Suppressor macrophage treated with lipopolysaccharide for 1 hour (primary cell): ENCODE measurements around the gene CPNE6.
"Not testable (repeated sequence)": the region's sequence is repeated elsewhere in the genome, so short reads cannot be mapped to it uniquely, and the experiment has no call there.

Experiments used
- DNase-seq, 3 donors: peaks; one replicate each; pipeline ENCODE4 v3.0.0-alpha.2; 2020 to 2022

Gene CPNE6

GRCh38 chr14:24071144-24071697 is at the start of gene CPNE6:
TSS of gene CPNE6 (plus strand) at chr14:24071562. CDS start at chr14:24072937, 1,375 bp downstream.
- no peak for DNase-seq

- DNase-seq = peak in 1 of 3 donors; percentile 6
Measured at GRCh38 chr14:24024939-24025418, 46.4 kb upstream of the CPNE6 start.

- DNase-seq = not testable (repeated sequence)
Measured at GRCh38 chr14:24029687-24030086, 41.7 kb upstream of the CPNE6 start.

- DNase-seq = peak in 1 of 3 donors; percentile 7
Measured at GRCh38 chr14:24031331-24031730, 40.0 kb upstream of the CPNE6 start.

GRCh38 chr14:24032727-24033418 is 38.5 kb upstream of the CPNE6 start:
- peak; percentile 77 to 86 (median 86) for DNase-seq

- DNase-seq = peak; percentile 19 to 47 (median 29)
Measured at GRCh38 chr14:24035769-24036168, 35.6 kb upstream of the CPNE6 start.

- DNase-seq = peak; percentile 71 to 88 (median 81)
Measured at GRCh38 chr14:24036169-24036962, 35.0 kb upstream of the CPNE6 start.

- DNase-seq = not testable (repeated sequence)
Measured at GRCh38 chr14:24036963-24037657, 34.3 kb upstream of the CPNE6 start.

GRCh38 chr14:24037658-24038037 is 33.7 kb upstream of the CPNE6 start:
- no peak for DNase-seq

GRCh38 chr14:24038686-24039085 is 32.7 kb upstream of the CPNE6 start:
- peak; percentile 73 to 88 (median 83) for DNase-seq

GRCh38 chr14:24040692-24041091 is 30.7 kb upstream of the CPNE6 start:
- DNase-seq = no peak

GRCh38 chr14:24042746-24043145 is 28.6 kb upstream of the CPNE6 start:
- DNase-seq = no peak

GRCh38 chr14:24049002-24049401 is 22.4 kb upstream of the CPNE6 start:
- DNase-seq = peak; percentile 53 to 66 (median 56)

- DNase-seq = not testable (repeated sequence)
Measured at GRCh38 chr14:24050753-24051152, 20.6 kb upstream of the CPNE6 start.

GRCh38 chr14:24051176-24051788 is 20.1 kb upstream of the CPNE6 start:
- peak; percentile 42 to 74 (median 43) for DNase-seq

- peak; percentile 63 to 85 (median 65) for DNase-seq
Measured at GRCh38 chr14:24051789-24052655, 19.3 kb upstream of the CPNE6 start, which contains the start of gene CARMIL3. TSS of gene CARMIL3 (plus strand) at chr14:24052009. CDS start at chr14:24052154, 145 bp downstream.

GRCh38 chr14:24052656-24053547 is 18.5 kb upstream of the CPNE6 start:
- peak; percentile 88 to 92 (median 89) for DNase-seq

GRCh38 chr14:24053548-24054323 is 17.6 kb upstream of the CPNE6 start:
- DNase-seq = peak in 1 of 3 donors; percentile 33

- DNase-seq = no peak
Measured at GRCh38 chr14:24054324-24054641, 17.1 kb upstream of the CPNE6 start.
